Right lobe of liver (tissue), 4 donors: Measurements from ENCODE around the gene ABCC1.

Experiments
- CTCF ChIP-seq, 4 donors: fragments of 200-600 bp in 3 of 4; fragments of 450-650 bp in 1 of 4; IDR thresholded peaks; one replicate each; pipeline versions ENCODE4 v1.5.1 to v1.8.0; 2016 to 2022; ENCODE audit warnings: antibody characterized with exemption in 4 of 4, mild to moderate bottlenecking in 2 of 4
- POLR2A ChIP-seq: fragments of 450-650 bp; IDR thresholded peaks from one replicate; pipeline ENCODE4 v1.6.1; 2017; ENCODE audit warnings: antibody characterized with exemption, mild to moderate bottlenecking
- donor health status: DM: no; HTN: no; CAD: no.
- donor health status: DM: no; HTN: no; CAD: no.
- donor health status: DM: no; HTN: yes; CAD: no.

DNA sequence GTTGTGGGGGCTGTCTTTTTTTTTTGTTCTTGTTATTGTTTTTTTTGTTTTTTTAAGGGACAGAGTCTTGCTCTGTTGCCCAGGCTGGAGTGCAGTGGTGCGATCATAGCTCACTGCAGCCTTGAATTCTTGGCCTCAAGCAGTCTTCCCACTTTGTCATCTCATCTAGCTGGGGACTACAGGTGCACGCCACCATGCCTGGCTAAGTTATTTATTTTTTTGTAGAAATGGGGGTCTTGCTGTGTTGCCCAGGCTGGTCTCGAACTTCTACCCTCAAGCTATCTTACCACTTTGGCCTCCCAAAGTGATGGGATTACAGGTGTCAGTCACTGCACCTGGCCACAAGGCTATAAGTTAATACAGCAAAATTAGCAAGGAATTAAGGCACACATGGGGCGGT lies 101.7 kb downstream of the ABCC1 start:
- no peak for TF ChIP-seq CTCF (IDR thresholded peaks at IDR 0.05)
- TF ChIP-seq POLR2A = no peak
